IMR-90 (cell line): ENCODE measurements around the gene COL5A3. TPM values are rescaled to one million over a fixed set of nuclear protein-coding genes. Genes with fewer than 3 reads are reported as not detected.

ENCODE experiments used
- ATAC-seq: fragments of 200-7000 bp; cut with Tn5 transposase; 2 replicates; pipeline ENCODE4 v1.9.1; 2020; ENCODE audit warnings: low read depth, mild to moderate bottlenecking, moderate library complexity
- BruUV-seq: library from RNA; stranded (reverse); fragments of 400-500 nt; replicated peaks from 2 replicates; lab custom pipeline; 2021; lab: Mats Ljungman, UMichigan
- CTCF ChIA-PET: fragments of 300-600 bp; formaldehyde crosslinking; extraction: SDS; loops from one replicate; lab custom pipeline; 2021; ENCODE audit warnings: antibody characterized with exemption; lab: Yijun Ruan, JAX
- POLR2A ChIA-PET: fragments of 300-600 bp; sonication (Branson Sonifier 250); formaldehyde crosslinking; loops from one replicate; lab custom pipeline; 2022; ENCODE audit warnings: antibody characterized with exemption; ENCODE audit not compliant: unreplicated experiment; lab: Charles Lee
- DNase-seq: peaks from one replicate; pipeline ENCODE4 v3.0.0; 2013
- H2AFZ ChIP-seq: replicated peaks from 2 replicates; pipeline ENCODE3; 2013; ENCODE audit warnings: low read length, mild to moderate bottlenecking; ENCODE audit not compliant: poor library complexity
- H2AK5ac ChIP-seq: 2 replicates; pipeline ENCODE4 v1.6.1; 2013; ENCODE audit warnings: low read depth, low read length, inconsistent platforms
- H2AK9ac ChIP-seq: replicated peaks from 2 replicates; pipeline ENCODE3; 2013; ENCODE audit warnings: mild to moderate bottlenecking, low read depth, low read length, moderate library complexity; ENCODE audit not compliant: poor library complexity
- H2BK120ac ChIP-seq: 2 replicates; pipeline ENCODE4 v1.6.1; 2013; ENCODE audit warnings: low read depth, low read length, inconsistent platforms
- H2BK15ac ChIP-seq: 3 replicates; pipeline ENCODE4 v1.6.1; 2013; ENCODE audit warnings: low read depth, low read length, inconsistent platforms
- H2BK20ac ChIP-seq: 2 replicates; pipeline ENCODE4 v1.6.1; 2013; ENCODE audit warnings: low read depth, mild to moderate bottlenecking, inconsistent platforms, low read length, moderate library complexity
- H2BK5ac ChIP-seq: 2 replicates; pipeline ENCODE4 v1.6.1; 2013; ENCODE audit warnings: mild to moderate bottlenecking, low read depth, low read length, inconsistent platforms; ENCODE audit not compliant: poor library complexity, severe bottlenecking
- H3K14ac ChIP-seq: replicated peaks from 2 replicates; pipeline ENCODE4 v1.6.1; 2013; ENCODE audit warnings: low read depth, low read length, inconsistent platforms
- H3K18ac ChIP-seq: 2 replicates; pipeline ENCODE4 v1.6.1; 2013; ENCODE audit warnings: low read depth, low read length, control low read depth
- H3K23ac ChIP-seq: 2 replicates; pipeline ENCODE4 v1.6.1; 2013; ENCODE audit warnings: low read depth, low read length, inconsistent platforms
- H3K27ac ChIP-seq: 2 replicates; pipeline ENCODE4 v1.5.1; 2013; ENCODE audit warnings: mild to moderate bottlenecking, control low read depth, low read length; ENCODE audit not compliant: insufficient read depth
- H3K27me3 ChIP-seq: 2 replicates; pipeline ENCODE4 v1.6.1; 2013; ENCODE audit warnings: low read length; ENCODE audit not compliant: control insufficient read depth, insufficient read depth
- H3K36me3 ChIP-seq: 2 replicates; pipeline ENCODE4 v1.6.1; 2013; ENCODE audit warnings: low read length, mixed read lengths; ENCODE audit not compliant: control insufficient read depth, insufficient read depth
- H3K4ac ChIP-seq: 2 replicates; pipeline ENCODE4 v1.6.1; 2013; ENCODE audit warnings: low read depth, low read length, inconsistent platforms
- H3K4me1 ChIP-seq: 2 replicates; pipeline ENCODE4 v1.6.1; 2013; ENCODE audit warnings: low read length, mixed read lengths; ENCODE audit not compliant: control insufficient read depth, insufficient read depth
- H3K4me2 ChIP-seq: 2 replicates; pipeline ENCODE4 v1.6.1; 2013; ENCODE audit warnings: low read depth, mild to moderate bottlenecking, control low read depth, low read length, moderate library complexity
- H3K4me3 ChIP-seq: 2 replicates; pipeline ENCODE4 v1.5.1; 2013; ENCODE audit warnings: low read depth, mild to moderate bottlenecking, control low read depth, low read length, moderate library complexity; ENCODE audit not compliant: insufficient read depth
- H3K56ac ChIP-seq: 2 replicates; pipeline ENCODE4 v1.6.1; 2013; ENCODE audit warnings: low read length, inconsistent platforms; ENCODE audit not compliant: insufficient read depth; ENCODE audit errors: extremely low read depth
- H3K79me1 ChIP-seq, 2 experiments: 2 replicates each; pipeline ENCODE4 v1.6.1; 2013; ENCODE audit warnings: low read length in 2 of 2, inconsistent platforms in 1 of 2, low read depth in 1 of 2
- H3K9ac ChIP-seq: 2 replicates; pipeline ENCODE4 v1.6.1; 2013; ENCODE audit warnings: low read depth, low read length, control low read depth
- H3K9me1 ChIP-seq: 2 replicates; pipeline ENCODE4 v1.6.1; 2013; ENCODE audit warnings: low read length, inconsistent platforms; ENCODE audit not compliant: insufficient read depth
- H3K9me3 ChIP-seq: 2 replicates; pipeline ENCODE4 v1.6.1; 2013; ENCODE audit warnings: low read length; ENCODE audit not compliant: control insufficient read depth, insufficient read depth
- H4K20me1 ChIP-seq: 2 replicates; pipeline ENCODE4 v1.6.1; 2013; ENCODE audit warnings: low read length, inconsistent platforms; ENCODE audit not compliant: insufficient read depth
- H4K5ac ChIP-seq: 2 replicates; pipeline ENCODE4 v1.6.1; 2013; ENCODE audit warnings: mild to moderate bottlenecking, low read depth, low read length, control low read depth
- H4K8ac ChIP-seq, 2 experiments: 2 replicates each; pipeline ENCODE4 v1.6.1; 2013; ENCODE audit warnings: low read depth in 2 of 2, low read length in 2 of 2, control low read depth in 1 of 2, inconsistent platforms in 1 of 2
- H4K91ac ChIP-seq: 2 replicates; pipeline ENCODE4 v1.6.1; 2013; ENCODE audit warnings: low read depth, low read length, inconsistent platforms; ENCODE audit not compliant: insufficient read depth
- BHLHE40 ChIP-seq: fragments of 150-350 bp; IDR thresholded peaks from 2 replicates; pipeline ENCODE4 v1.6.1; 2016; ENCODE audit warnings: mild to moderate bottlenecking, low read depth, low read length
- CEBPB ChIP-seq: IDR thresholded peaks from 2 replicates; pipeline ENCODE4 v1.6.1; 2012; ENCODE audit warnings: low read depth, low read length, improper control_type of control experiment
- CHD1 ChIP-seq: IDR thresholded peaks from 2 replicates; pipeline ENCODE4 v1.6.1; 2012; ENCODE audit warnings: low read depth, low read length, improper control_type of control experiment
- CTCF ChIP-seq: conservative IDR thresholded peaks from 2 replicates; pipeline ENCODE4 v1.5.1; 2012; ENCODE audit warnings: mild to moderate bottlenecking, low read depth, low read length, improper control_type of control experiment
- ELK1 ChIP-seq: fragments of 150-350 bp; IDR thresholded peaks from 2 replicates; pipeline ENCODE4 v1.6.1; 2016; ENCODE audit warnings: low read depth, mild to moderate bottlenecking, low read length, moderate library complexity, borderline replicate concordance
- FOS ChIP-seq: fragments of 150-350 bp; IDR thresholded peaks from 2 replicates; pipeline ENCODE4 v1.6.1; 2016; ENCODE audit warnings: low read depth, low read length
- MAFK ChIP-seq: IDR thresholded peaks from 2 replicates; pipeline ENCODE4 v1.6.1; 2012; ENCODE audit warnings: low read depth, low read length, improper control_type of control experiment
- MAZ ChIP-seq: IDR thresholded peaks from 2 replicates; pipeline ENCODE4 v1.6.1; 2012; ENCODE audit warnings: low read depth, mild to moderate bottlenecking, low read length, improper control_type of control experiment, moderate library complexity, borderline replicate concordance
- MXI1 ChIP-seq: IDR thresholded peaks from 2 replicates; pipeline ENCODE4 v1.6.1; 2012; ENCODE audit warnings: low read depth, mild to moderate bottlenecking, low read length, moderate library complexity, borderline replicate concordance
- NFE2L2 ChIP-seq: fragments of 150-350 bp; IDR thresholded peaks from 2 replicates; pipeline ENCODE4 v1.6.1; 2016; ENCODE audit warnings: low read depth, mild to moderate bottlenecking, low read length
- POLR2A ChIP-seq: IDR thresholded peaks from 2 replicates; pipeline ENCODE4 v1.6.1; 2012; ENCODE audit warnings: mild to moderate bottlenecking, low read depth, low read length
- RAD21 ChIP-seq: IDR thresholded peaks from 2 replicates; pipeline ENCODE4 v1.6.1; 2012; ENCODE audit warnings: low read length, improper control_type of control experiment
- RCOR1 ChIP-seq: IDR thresholded peaks from 2 replicates; pipeline ENCODE4 v1.6.1; 2012; ENCODE audit warnings: mild to moderate bottlenecking, low read length, improper control_type of control experiment; ENCODE audit not compliant: insufficient replicate concordance
- RFX5 ChIP-seq: IDR thresholded peaks from 2 replicates; pipeline ENCODE4 v1.8.0; 2012; ENCODE audit warnings: low read depth, mild to moderate bottlenecking, low read length, moderate library complexity
- SMC3 ChIP-seq: fragments of 150-350 bp; IDR thresholded peaks from 2 replicates; pipeline ENCODE4 v1.6.1; 2016; ENCODE audit warnings: low read depth, mild to moderate bottlenecking, antibody characterized with exemption, low read length, moderate library complexity
- USF2 ChIP-seq: fragments of 150-350 bp; IDR thresholded peaks from 2 replicates; pipeline ENCODE4 v1.6.1; 2017; ENCODE audit warnings: mild to moderate bottlenecking, antibody characterized with exemption, low read length, low read depth
- WGBS, 2 experiments: methylation state at CpG; one replicate each; pipeline versions ENCODE4 v1.1.5 to v1.1.7; 2013; ENCODE audit warnings: missing lambda C conversion rate in 2 of 2; ENCODE audit not compliant: insufficient read length in 1 of 2; ENCODE audit errors: extremely low coverage in 2 of 2; 5-methylcytosine and 5-hydroxymethylcytosine counted together
- dilution Hi-C: fragments of 300-500 bp; cut with HindIII; formaldehyde crosslinking; loops from one replicate; pipeline ENCODE4 v1.14.3; 2018; ENCODE audit warnings: low sequenced_read_pairs; ENCODE audit not compliant: unreplicated experiment
- in situ Hi-C: fragments of 300-500 bp; cut with MboI; formaldehyde crosslinking; loops from 3 replicates; pipeline ENCODE4 v1.14.3; 2019; ENCODE audit warnings: low sequenced_read_pairs, inconsistent platforms, mixed read lengths
- intact Hi-C: fragments of 100-400 bp; cut with micrococcal nuclease; formaldehyde crosslinking; loops from 2 replicates; pipeline ENCODE4 v1.10.0; 2022
- polyA plus RNA-seq, 3 experiments: library from polyadenylated mRNA; depleted of rRNA; stranded (reverse); fragments of >200 nt; gene quantifications; 2 replicates each; pipeline ENCODE4 v1.2.3, GENCODE V29; 2012; ENCODE audit warnings: low replicate concordance in 1 of 3
- total RNA-seq: library from RNA; depleted of rRNA; stranded (reverse); fragments of >200 nt; gene quantifications from 2 replicates; pipeline ENCODE4 v1.2.3, GENCODE V29; 2012

COL5A3 gene
- total and polyA plus RNA-seq, 2 of the 4 experiments (the other 2 are of a cell fraction): 0.54 to 1.5 TPM

- Histone ChIP-seq H3K9ac (no peak overlapping the region), H4K20me1 (no peaks in the 10 kb centered on the region; the same call in 1 of the 2 replicates), H3K27me3 (no peaks in the 10 kb centered on the region), H3K9me1 (peaks cover 4% of the 10 kb centered on the region), H3K9me3 (no peaks in the 10 kb centered on the region), H4K91ac (no peak overlapping the region), H3K36me3 (no peaks in the 10 kb centered on the region), H2BK5ac (no peak overlapping the region), H2BK120ac (no peak overlapping the region), H3K14ac (no peak overlapping the region), H3K4me2 (no peak overlapping the region), H2BK20ac (no peak overlapping the region), H4K5ac (no peak overlapping the region), H2AK9ac (no peak overlapping the region), H4K8ac (no peak overlapping the region), H2AFZ (no peak overlapping the region), H2AK5ac (no peak overlapping the region), H3K56ac (no peak overlapping the region), H3K4ac (no peak overlapping the region), H3K27ac (no peak overlapping the region), H3K79me1 (no peaks in the 10 kb centered on the region), H3K18ac (no peak overlapping the region), H2BK15ac (no peak overlapping the region), H3K4me3 (no peak overlapping the region), H3K4me1 (peaks cover 4% of the 10 kb centered on the region), H3K23ac (no peak overlapping the region)
- dilution Hi-C loops: no loop called here
- no peak for TF ChIP-seq MAFK
- TF ChIP-seq CHD1: no peak
- no peak for TF ChIP-seq MAZ
- TF ChIP-seq BHLHE40: no peak
- no peak for TF ChIP-seq CTCF
- no peak for TF ChIP-seq ELK1
- TF ChIP-seq CEBPB: no peak
- no peak for TF ChIP-seq RFX5
- no peak for TF ChIP-seq POLR2A
- no peak for TF ChIP-seq RCOR1
- no peak for TF ChIP-seq NFE2L2
- no peak for TF ChIP-seq FOS
- TF ChIP-seq SMC3: no peak
- TF ChIP-seq RAD21: no peak
- no peak for TF ChIP-seq MXI1
- no peak for TF ChIP-seq USF2
- DNase-seq: no peak
- ChIA-PET POLR2A (interaction anchor here (0.7 kb wide), 1 partner anchor 1686 kb away, joined by 3 read pairs; no protein-coding TSS in a partner anchor), CTCF (no interaction called here)
- intact Hi-C loops: no loop called here
- no TSS peak for BruUV-seq
- no CpG with 5 or more reads among the region's 18 CpGs for WGBS, 2 experiments
- in situ Hi-C loops: no loop called here
- no peak for ATAC-seq
Observed at GRCh38 chr19:9953802-9954542, 56.3 kb downstream of the COL5A3 start.
